Measurements from ENCODE around the gene GRAPL.
"Not testable (repeated sequence)": the region's sequence is repeated elsewhere in the genome, so short reads cannot be mapped to it uniquely, and the experiment has no call there.

GRAPL gene

DNA sequence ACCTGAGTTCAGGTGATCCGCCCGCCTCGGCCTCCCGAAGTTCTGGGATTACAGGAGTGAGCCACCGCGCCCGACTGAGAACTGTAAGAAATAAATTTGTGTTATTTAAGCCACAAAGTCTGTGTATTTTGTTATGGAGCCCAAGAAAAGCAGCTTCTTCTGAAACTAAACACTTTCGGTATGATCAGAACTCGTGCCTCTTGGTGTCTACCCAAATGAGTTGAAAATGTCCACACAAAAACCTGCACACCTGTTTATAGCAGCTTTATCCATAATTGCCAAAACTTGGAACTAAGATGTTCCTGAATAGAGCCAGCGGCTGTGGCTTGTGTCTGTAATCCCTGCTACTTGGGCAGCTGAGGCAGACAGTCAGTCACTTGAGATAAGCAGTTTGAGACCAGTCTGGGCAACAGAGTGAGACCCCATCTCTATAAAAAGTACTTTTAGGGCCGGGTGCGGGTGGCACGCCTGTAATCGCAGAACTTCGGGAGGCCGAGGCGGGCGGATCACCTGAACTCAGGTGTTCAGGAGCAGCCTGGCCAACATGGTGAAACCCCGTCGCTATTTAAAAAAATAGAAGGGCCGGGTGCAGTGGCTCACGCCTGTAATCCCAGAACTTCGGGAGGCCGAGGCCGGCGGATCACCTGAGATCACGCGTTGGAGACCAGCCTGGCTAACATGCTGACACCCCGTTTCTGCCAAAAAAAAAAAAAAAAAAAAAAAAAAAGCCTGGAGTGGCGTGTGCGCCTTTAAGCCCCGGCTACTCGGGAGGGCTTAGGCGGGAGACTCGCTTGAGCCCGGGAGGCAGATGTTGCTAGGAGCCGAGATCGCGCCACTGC, 61.7 kb downstream of the GRAPL start:
- DNase-seq = not testable (repeated sequence)

DNA sequence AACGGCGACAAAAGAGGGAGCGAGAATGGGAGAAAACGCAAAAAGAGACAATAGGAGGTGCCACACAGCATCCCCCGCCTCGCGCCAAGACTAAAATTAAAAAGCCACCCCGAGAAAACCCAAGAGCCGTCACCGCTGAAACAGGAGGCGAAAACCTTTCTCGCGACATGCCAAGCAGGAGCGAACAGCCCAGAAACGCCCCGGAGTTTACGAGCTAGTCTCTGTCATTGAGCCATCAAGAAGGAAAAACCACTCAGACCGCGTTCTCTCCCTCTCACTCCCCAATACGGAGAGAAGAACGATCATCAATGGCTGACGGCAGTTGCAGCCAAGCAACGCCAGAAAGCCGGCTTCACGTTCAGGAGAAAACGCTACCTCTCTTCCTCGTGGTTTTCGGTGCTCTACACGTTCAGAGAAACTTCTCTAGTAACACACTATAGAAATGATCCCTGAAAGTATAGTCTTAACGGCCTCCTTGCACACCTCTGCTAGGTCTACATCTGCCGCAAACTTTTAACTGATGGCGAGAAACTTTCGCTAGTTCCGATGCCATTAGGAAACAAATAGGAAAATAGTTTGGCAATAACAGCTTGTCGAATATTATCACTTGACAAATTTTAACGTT, 62.5 kb downstream of the GRAPL start:
- not testable (repeated sequence) for DNase-seq

DNA sequence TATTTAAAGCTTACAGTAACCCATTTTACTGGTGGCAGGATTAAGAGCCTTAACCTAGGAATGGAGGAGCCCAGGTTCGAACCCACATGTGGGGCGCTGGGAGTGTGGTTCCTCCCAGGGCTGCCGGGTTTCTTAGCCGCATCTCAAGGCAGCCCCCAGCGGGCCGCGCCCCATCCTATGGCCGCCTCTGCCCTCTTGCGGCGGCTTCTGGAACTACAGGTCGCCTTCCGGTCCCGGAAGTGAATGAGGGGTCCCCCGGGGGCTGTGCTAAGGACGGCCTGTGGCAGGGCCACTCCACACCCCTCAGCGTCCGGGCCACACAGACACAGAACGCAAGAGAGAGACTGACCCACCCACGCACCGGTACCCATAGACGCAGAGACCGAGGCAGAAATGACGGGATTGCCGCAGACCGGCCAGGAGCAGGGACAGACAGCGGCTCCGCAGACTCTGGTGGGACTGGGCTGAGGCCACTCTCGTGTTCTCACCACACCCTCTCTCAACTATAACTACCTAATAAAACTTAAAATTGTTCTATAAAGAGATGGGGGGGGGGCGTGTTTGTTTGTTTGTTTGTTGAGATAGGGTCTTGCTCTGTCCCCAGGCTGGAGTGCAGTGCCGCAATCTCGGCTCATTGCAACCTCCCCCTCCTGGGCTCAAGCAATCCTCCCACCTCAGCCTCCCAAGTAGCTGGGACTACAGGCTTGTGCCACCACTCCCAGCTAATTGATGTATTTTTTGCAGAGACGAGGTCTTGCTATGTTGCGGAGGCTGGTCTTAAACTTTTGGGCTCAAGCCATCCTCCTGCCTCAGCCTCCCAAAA, 69.2 kb downstream of the GRAPL start:
- DNase-seq = not testable (repeated sequence)

DNA sequence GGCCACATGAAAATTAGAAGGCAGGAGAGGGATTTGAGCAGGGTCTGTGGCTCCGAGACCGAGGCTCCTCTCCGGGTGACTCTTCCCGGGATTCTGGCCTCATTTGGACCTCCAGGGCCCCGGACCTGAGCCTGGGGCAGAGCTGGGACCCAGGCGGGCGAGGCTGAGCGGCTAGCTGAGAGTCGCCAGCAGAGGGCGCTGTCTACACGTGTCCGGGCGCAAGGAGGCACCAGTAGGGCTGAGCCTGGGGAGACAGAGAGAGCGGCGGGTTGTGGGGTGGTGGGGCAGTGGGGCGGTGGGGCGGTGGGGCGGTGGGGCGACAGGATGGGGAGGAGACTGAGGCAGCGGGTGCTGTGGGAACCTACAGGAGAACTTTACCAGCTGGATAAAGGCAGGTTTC, 75.1 kb downstream of the GRAPL start:
- DNase-seq = not testable (repeated sequence)

- not testable (repeated sequence) for DNase-seq
Observed at GRCh38 chr17:19203429-19203828, 76.0 kb downstream of the GRAPL start.
